Testis (tissue), 2 donors: ENCODE data around the gene PTPRA.

Source experiments
- POLR2A ChIP-seq: fragments of 450-650 bp; IDR thresholded peaks from one replicate; pipeline ENCODE4 v1.6.1; 2017; ENCODE audit warnings: antibody characterized with exemption, mild to moderate bottlenecking, moderate library complexity
- TF ChIP-seq, protein P1 (sequence below), 3 experiments: fragments of 450-650 bp in 2 of 3; fragments of 200-600 bp in 1 of 3; sonication (generic) in 1 of 3; IDR thresholded peaks; one replicate each; pipeline ENCODE4 v1.5.1; 2016 to 2019; ENCODE audit warnings: antibody characterized with exemption in 3 of 3, mild to moderate bottlenecking in 2 of 3, moderate library complexity in 1 of 3

DNA sequence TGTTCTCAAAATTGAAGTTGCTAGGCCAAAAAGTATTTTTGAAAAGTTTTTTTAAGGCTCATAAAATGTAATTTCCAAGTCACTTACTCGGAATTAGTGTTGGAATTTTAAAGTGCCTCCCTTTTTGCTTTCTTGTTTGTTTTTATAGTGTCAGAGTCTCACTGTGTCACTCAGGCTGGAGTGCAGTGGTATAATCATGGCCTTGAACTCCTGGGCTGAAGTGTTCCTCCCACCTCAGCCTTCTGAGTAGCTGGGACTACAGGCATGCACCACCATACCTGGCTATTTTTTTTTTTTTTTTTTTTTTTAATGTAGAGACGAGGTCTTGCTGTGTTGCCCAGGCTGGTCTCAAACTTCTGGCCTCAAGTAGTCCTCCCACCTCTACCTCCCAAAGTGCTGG is 130.1 kb downstream of the PTPRA start:
- TF ChIP-seq, protein P1, sequence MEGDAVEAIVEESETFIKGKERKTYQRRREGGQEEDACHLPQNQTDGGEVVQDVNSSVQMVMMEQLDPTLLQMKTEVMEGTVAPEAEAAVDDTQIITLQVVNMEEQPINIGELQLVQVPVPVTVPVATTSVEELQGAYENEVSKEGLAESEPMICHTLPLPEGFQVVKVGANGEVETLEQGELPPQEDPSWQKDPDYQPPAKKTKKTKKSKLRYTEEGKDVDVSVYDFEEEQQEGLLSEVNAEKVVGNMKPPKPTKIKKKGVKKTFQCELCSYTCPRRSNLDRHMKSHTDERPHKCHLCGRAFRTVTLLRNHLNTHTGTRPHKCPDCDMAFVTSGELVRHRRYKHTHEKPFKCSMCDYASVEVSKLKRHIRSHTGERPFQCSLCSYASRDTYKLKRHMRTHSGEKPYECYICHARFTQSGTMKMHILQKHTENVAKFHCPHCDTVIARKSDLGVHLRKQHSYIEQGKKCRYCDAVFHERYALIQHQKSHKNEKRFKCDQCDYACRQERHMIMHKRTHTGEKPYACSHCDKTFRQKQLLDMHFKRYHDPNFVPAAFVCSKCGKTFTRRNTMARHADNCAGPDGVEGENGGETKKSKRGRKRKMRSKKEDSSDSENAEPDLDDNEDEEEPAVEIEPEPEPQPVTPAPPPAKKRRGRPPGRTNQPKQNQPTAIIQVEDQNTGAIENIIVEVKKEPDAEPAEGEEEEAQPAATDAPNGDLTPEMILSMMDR (IDR thresholded peaks at IDR 0.05): no peak
- TF ChIP-seq POLR2A: no peak
